ENCODE results near the gene BMPR1B.

The BMPR1B gene

DNA sequence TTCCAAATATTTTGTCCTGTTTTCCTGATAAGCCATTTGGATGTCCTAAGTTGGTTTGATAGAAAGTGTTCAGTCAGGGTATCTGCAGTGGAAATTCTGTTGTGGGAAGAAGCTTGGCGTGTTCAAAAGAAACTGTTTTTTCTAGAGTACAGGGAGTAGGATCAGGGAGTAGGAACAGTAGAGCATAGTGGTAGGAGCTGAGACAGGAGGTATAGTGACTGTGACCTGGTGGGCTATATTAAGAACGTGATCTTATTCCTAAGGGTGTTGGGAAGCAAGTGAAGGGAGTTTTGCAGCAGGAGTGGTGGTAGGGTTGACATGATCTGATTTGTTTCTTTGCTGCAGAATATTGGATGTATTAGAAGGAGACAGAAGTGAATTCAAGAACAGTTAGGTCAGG, 348.2 kb downstream of the BMPR1B start:
- TF ChIP-seq GABPA (IDR thresholded peaks at IDR 0.05; ENCODE audit: low read depth): no peak
- no peak for TF ChIP-seq CTCF (IDR thresholded peaks at IDR 0.05; ENCODE audit: insufficient read depth, low read length)
- no peak for TF ChIP-seq REST (IDR thresholded peaks at IDR 0.05; ENCODE audit: insufficient replicate concordance, low read depth)
- TF ChIP-seq SPI1 (IDR thresholded peaks at IDR 0.05; ENCODE audit: borderline replicate concordance, low read depth): no peak
- no peak for TF ChIP-seq POLR2AphosphoS5 (IDR thresholded peaks at IDR 0.05; ENCODE audit: low read depth)
- peaks cover 4% of the 10 kb centered on the region for H3K27me3 ChIP-seq (ENCODE audit: insufficient read depth, poor library complexity, severe bottlenecking)
- H3K4me3 ChIP-seq (replicated peaks; ENCODE audit: insufficient read depth, low read length): no peak overlapping the region
- H3K27ac ChIP-seq (replicated peaks): no peak overlapping the region
- DNase-seq (ENCODE audit: low read depth in 1 of 2, low spot score in 1 of 2): no peak

- no peak for DNase-seq (ENCODE audit: low read depth in 1 of 2, low spot score in 1 of 2)
Observed at GRCh38 chr4:95106408-95106928, 348.7 kb downstream of the BMPR1B start.

GRCh38 chr4:95107004-95107403, 349.2 kb downstream of the BMPR1B start:
- no peak for DNase-seq (ENCODE audit: low read depth in 1 of 2, low spot score in 1 of 2)
- Histone ChIP-seq H3K27me3 (ENCODE audit: insufficient read depth, poor library complexity, severe bottlenecking) (peaks cover 4% of the 10 kb centered on the region), H3K4me3 (replicated peaks; ENCODE audit: insufficient read depth, low read length) (no peak overlapping the region), H3K27ac (replicated peaks) (no peak overlapping the region)
- TF ChIP-seq CTCF (IDR thresholded peaks at IDR 0.05; ENCODE audit: insufficient read depth, low read length) (no peak), SPI1 (IDR thresholded peaks at IDR 0.05; ENCODE audit: borderline replicate concordance, low read depth) (no peak), REST (IDR thresholded peaks at IDR 0.05; ENCODE audit: insufficient replicate concordance, low read depth) (no peak), GABPA (IDR thresholded peaks at IDR 0.05; ENCODE audit: low read depth) (no peak), POLR2AphosphoS5 (IDR thresholded peaks at IDR 0.05; ENCODE audit: low read depth) (no peak)

More at GRCh38 chr4:95106408-95106928, 348.7 kb downstream of the BMPR1B start:
- Histone ChIP-seq H3K27ac (replicated peaks) (no peak overlapping the region), H3K27me3 (ENCODE audit: insufficient read depth, poor library complexity, severe bottlenecking) (peaks cover 4% of the 10 kb centered on the region), H3K4me3 (replicated peaks; ENCODE audit: insufficient read depth, low read length) (no peak overlapping the region)
- no peak for TF ChIP-seq POLR2AphosphoS5 (IDR thresholded peaks at IDR 0.05; ENCODE audit: low read depth)
- TF ChIP-seq SPI1 (IDR thresholded peaks at IDR 0.05; ENCODE audit: borderline replicate concordance, low read depth): no peak
- TF ChIP-seq GABPA (IDR thresholded peaks at IDR 0.05; ENCODE audit: low read depth): no peak
- TF ChIP-seq CTCF (IDR thresholded peaks at IDR 0.05; ENCODE audit: insufficient read depth, low read length): no peak

GRCh38 chr4:95107635-95108034, 349.9 kb downstream of the BMPR1B start:
- H3K27me3 ChIP-seq (ENCODE audit: insufficient read depth, poor library complexity, severe bottlenecking): peaks cover 4% of the 10 kb centered on the region
- H3K4me3 ChIP-seq (replicated peaks; ENCODE audit: insufficient read depth, low read length): no peak overlapping the region
- H3K27ac ChIP-seq (replicated peaks): no peak overlapping the region
- TF ChIP-seq POLR2AphosphoS5 (IDR thresholded peaks at IDR 0.05; ENCODE audit: low read depth) (no peak), REST (IDR thresholded peaks at IDR 0.05; ENCODE audit: insufficient replicate concordance, low read depth) (no peak), CTCF (IDR thresholded peaks at IDR 0.05; ENCODE audit: insufficient read depth, low read length) (no peak), SPI1 (IDR thresholded peaks at IDR 0.05; ENCODE audit: borderline replicate concordance, low read depth) (no peak), GABPA (IDR thresholded peaks at IDR 0.05; ENCODE audit: low read depth) (no peak)
- no peak for DNase-seq (ENCODE audit: low read depth in 1 of 2, low spot score in 1 of 2)

Measured in HL-60 (cell line).